Calu3 (cell line): ENCODE data around the gene ATP4B. TPM values are rescaled to one million over a fixed set of nuclear protein-coding genes. Genes with fewer than 3 reads are reported as not detected.
"Not testable (repeated sequence)": the region's sequence is repeated elsewhere in the genome, so short reads cannot be mapped to it uniquely, and the experiment has no call there.

Experiments
- BruUV-seq: library from RNA; stranded (reverse); fragments of 400-500 nt; replicated peaks from 2 replicates; lab custom pipeline; 2021; lab: Mats Ljungman, UMichigan
- CTCF ChIA-PET: fragments of 300-600 bp; sonication (Branson Sonifier 250); formaldehyde crosslinking; loops from one replicate; lab custom pipeline; 2022; ENCODE audit warnings: antibody characterized with exemption; lab: Charles Lee
- DNase-seq: peaks from one replicate; pipeline ENCODE4 v3.0.0; 2022
- H3K27ac Mint-ChIP-seq: one replicate; pipeline ENCODE4 v1.8.0; 2022; ENCODE audit warnings: mixed read lengths; ENCODE audit not compliant: unreplicated experiment
- H3K27me3 Mint-ChIP-seq: one replicate; pipeline ENCODE4 v1.8.0; 2022; ENCODE audit warnings: mixed read lengths; ENCODE audit not compliant: unreplicated experiment
- H3K36me3 Mint-ChIP-seq: one replicate; pipeline ENCODE4 v1.8.0; 2022; ENCODE audit warnings: mild to moderate bottlenecking, moderate library complexity, mixed read lengths; ENCODE audit not compliant: insufficient read depth, unreplicated experiment
- H3K4me1 Mint-ChIP-seq: one replicate; pipeline ENCODE4 v1.8.0; 2022; ENCODE audit warnings: mild to moderate bottlenecking, low read depth, mixed read lengths; ENCODE audit not compliant: unreplicated experiment
- H3K4me3 Mint-ChIP-seq: one replicate; pipeline ENCODE4 v1.8.0; 2022; ENCODE audit warnings: mild to moderate bottlenecking, low read depth, moderate library complexity, mixed read lengths; ENCODE audit not compliant: unreplicated experiment
- H3K9me3 Mint-ChIP-seq: one replicate; pipeline ENCODE4 v1.8.0; 2022; ENCODE audit warnings: low read depth, mixed read lengths; ENCODE audit not compliant: unreplicated experiment
- CTCF ChIP-seq: fragments of 200-600 bp; IDR thresholded peaks from one replicate; pipeline ENCODE4 v1.8.0; 2022; ENCODE audit warnings: antibody characterized with exemption; ENCODE audit not compliant: unreplicated experiment
- intact Hi-C: fragments of 100-400 bp; cut with micrococcal nuclease; formaldehyde crosslinking; loops from one replicate; pipeline ENCODE4 v1.10.0; 2022; ENCODE audit not compliant: unreplicated experiment
- total RNA-seq: library from RNA; stranded (reverse); gene quantifications from 2 replicates; pipeline ENCODE4 v1.2.3, GENCODE V29; 2022

The ATP4B gene
- total RNA-seq, 1 experiment from 2014 or later, result not detected

GRCh38 chr13:113625965-113626721, 31.9 kb downstream of the ATP4B start:
- DNase-seq, result no peak
- Mint-ChIP-seq H3K36me3 (peaks cover 11% of the 10 kb centered on the region), H3K27me3 (no peaks in the 10 kb centered on the region), H3K9me3 (peaks cover 5% of the 10 kb centered on the region), H3K4me3 (no peak overlapping the region), H3K27ac (no peak overlapping the region), H3K4me1 (no peaks in the 10 kb centered on the region)
- CTCF ChIA-PET, result no interaction called here
- intact Hi-C loops, result no loop called here
- no TSS peak for BruUV-seq
- no peak for TF ChIP-seq CTCF

- BruUV-seq, intact Hi-C loops, CTCF ChIA-PET, H3K4me1 Mint-ChIP-seq, H3K4me3 Mint-ChIP-seq, DNase-seq, H3K27me3 Mint-ChIP-seq, H3K9me3 Mint-ChIP-seq, H3K27ac Mint-ChIP-seq: not testable (repeated sequence)
- H3K36me3 Mint-ChIP-seq, result peaks cover 11% of the 10 kb centered on the region
Observed at GRCh38 chr13:113624640-113625304, 33.2 kb downstream of the ATP4B start.

GRCh38 chr13:113624235-113624587, 33.8 kb downstream of the ATP4B start:
- CTCF ChIA-PET, result no interaction called here
- H3K27me3 Mint-ChIP-seq, result no peaks in the 10 kb centered on the region
- peaks cover 5% of the 10 kb centered on the region for H3K9me3 Mint-ChIP-seq
- no peak for DNase-seq
- H3K36me3 Mint-ChIP-seq, result peaks cover 11% of the 10 kb centered on the region
- no TSS peak for BruUV-seq
- H3K4me1 Mint-ChIP-seq, result no peaks in the 10 kb centered on the region
- intact Hi-C loops, result no loop called here
- no peak overlapping the region for H3K4me3 Mint-ChIP-seq
- no peak for TF ChIP-seq CTCF
- H3K27ac Mint-ChIP-seq, result no peak overlapping the region

GRCh38 chr13:113623491-113624234, 34.3 kb downstream of the ATP4B start:
- CTCF ChIA-PET, result no interaction called here
- no peaks in the 10 kb centered on the region for H3K27me3 Mint-ChIP-seq
- DNase-seq, result no peak
- BruUV-seq, result no TSS peak
- H3K4me3 Mint-ChIP-seq, result no peak overlapping the region
- H3K36me3 Mint-ChIP-seq, result peaks cover 7% of the 10 kb centered on the region
- H3K4me1 Mint-ChIP-seq, result no peaks in the 10 kb centered on the region
- intact Hi-C loops, result no loop called here
- H3K27ac Mint-ChIP-seq, result no peak overlapping the region
- peaks cover 5% of the 10 kb centered on the region for H3K9me3 Mint-ChIP-seq
- no peak for TF ChIP-seq CTCF
